HL-60/S4 treated with phorbol 12-myristate 13-acetate at 8.2 ng/mL for 4 days and 3 days (cell line): ENCODE results near the gene OR4F6.
"Not testable (repeated sequence)": the region's sequence is repeated elsewhere in the genome, so short reads cannot be mapped to it uniquely, and the experiment has no call there.

Source experiments
- in situ Hi-C: fragments of 300-500 bp; cut with MboI; formaldehyde crosslinking; loops from 2 replicates; pipeline ENCODE4 v1.15.0; 2022; ENCODE audit warnings: low sequenced_read_pairs

Gene OR4F6, protein sequence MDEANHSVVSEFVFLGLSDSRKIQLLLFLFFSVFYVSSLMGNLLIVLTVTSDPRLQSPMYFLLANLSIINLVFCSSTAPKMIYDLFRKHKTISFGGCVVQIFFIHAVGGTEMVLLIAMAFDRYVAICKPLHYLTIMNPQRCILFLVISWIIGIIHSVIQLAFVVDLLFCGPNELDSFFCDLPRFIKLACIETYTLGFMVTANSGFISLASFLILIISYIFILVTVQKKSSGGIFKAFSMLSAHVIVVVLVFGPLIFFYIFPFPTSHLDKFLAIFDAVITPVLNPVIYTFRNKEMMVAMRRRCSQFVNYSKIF

DNA sequence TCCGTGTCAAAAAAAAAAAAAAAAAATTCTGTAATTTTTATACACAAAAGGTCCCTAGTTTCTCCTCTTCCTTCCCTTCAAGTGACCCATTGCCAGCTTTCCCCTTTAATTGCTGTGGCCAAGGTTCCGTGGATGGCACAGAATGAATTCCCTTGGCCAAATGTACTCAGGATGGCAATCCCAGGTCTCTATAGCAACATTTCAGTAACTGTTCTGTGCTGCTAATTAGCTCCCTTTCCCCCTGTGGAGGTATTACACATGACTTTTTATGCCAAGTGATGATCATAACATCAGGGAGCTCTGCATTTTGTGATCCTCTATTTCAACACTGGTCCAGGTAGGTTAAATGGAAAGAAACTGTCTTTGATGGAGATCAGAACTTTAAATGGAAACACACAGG, at the start of gene OR4F6:
TSS of gene OR4F6 (plus strand) at position 301 of the 400 bp plus-strand sequence. CDS start 2,211 bp downstream, outside the sequence.
- in situ Hi-C loops, result no loop called here

DNA sequence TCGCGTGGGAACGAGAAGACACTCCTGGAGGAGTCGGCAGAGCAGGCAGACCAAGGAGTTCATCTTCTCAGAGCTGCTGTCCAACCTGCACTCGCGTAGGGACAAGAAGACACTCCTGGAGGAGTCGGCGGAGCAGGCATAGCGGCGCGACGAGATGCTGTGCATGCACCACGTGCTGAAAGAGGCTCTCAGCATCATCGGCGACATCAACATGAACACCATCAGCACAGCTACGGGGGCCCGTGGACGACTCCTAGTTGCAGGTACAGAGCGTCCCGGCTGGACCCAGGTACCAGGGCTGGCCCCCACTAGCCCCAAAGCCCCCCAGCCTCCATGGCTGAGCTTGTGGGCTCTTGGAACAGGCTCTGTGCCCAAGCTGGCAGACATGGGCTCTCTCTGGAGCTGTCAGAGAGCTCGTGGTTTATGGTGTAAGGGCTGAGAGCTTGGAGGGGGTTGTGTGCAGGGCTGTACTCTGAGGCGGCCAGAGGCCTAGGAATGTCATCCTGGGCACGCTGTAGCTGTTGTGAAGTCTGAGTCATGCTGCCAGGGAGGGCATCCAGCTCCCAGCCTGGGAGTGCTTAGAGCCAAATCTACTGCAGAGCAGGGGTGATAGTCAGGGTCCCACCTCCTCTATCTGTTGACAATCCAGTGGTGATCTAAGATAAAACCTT, 38.5 kb upstream of the OR4F6 start:
- in situ Hi-C loops, result not testable (repeated sequence)

DNA sequence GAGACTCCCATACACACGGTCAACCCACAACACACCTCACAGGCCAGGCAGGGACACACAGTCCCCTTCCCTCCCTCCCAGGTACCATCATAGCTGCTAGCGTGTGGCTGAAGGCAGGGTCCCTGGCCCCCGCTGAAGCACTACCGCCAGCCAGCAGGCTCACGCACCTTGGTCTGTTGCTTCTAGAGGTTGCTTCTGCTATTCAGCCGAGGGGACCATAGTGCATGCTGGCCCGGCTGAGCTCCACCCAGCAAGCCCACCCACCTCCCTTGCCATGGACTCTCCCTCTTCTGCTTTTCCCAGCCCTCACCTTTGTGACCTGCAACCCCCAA, 38.0 kb upstream of the OR4F6 start:
- in situ Hi-C loops, result not testable (repeated sequence)

GRCh38 chr15:101765772-101766456, 37.4 kb upstream of the OR4F6 start:
- in situ Hi-C loops, result no loop called here

DNA sequence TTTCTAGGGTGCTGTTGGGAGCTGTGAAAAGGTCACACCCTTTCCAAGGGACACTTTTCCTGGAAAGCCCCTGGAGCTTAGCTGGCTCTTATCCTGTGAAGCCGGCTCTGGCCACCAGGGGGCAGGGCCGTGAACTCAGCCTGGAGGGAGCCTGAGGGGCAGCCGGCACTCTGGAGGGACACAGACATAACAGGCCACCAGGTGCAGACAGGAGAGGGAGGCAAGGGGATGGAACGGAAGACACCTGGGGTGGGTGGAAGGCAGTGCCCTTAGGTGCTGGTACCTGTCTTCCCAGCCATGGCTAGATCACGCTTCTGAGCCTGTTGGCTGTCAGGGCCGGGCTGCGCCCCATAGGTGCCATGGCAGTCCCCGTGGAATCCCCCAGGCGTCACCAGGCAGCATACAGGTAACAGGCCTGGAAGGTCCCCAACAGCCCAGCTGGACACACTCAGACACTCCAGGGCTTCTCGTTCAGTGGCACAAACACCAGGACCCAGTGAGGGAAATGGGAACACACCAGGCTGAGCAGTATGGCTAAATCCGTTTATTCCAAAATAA, 36.1 kb upstream of the OR4F6 start:
- in situ Hi-C loops, result not testable (repeated sequence)

DNA sequence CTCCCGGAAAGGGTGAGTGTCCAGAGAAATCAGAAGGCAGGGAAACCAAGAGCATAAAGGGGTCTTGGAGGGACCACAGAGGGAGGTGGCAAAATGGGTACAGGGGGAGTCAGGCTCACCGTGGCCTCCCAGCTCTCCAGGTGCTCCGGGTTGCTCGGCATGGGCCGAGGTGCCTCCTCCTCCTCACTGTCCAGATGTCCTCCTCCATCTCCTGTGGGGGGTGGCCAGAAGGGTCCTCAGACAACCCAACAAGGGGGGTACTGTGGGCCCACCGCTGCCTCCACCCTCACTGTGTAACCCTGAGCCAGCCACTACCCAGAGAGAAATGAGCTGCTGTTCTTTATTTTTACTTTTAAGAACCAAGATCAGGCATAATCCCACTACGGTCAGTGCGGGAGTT, 30.4 kb upstream of the OR4F6 start:
- in situ Hi-C loops, result no loop called here

GRCh38 chr15:101773496-101774100, 29.7 kb upstream of the OR4F6 start:
- in situ Hi-C loops, result no loop called here

- in situ Hi-C loops, result no loop called here
Measured at GRCh38 chr15:101775136-101775535, 28.2 kb upstream of the OR4F6 start.

- in situ Hi-C loops, result not testable (repeated sequence)
Measured at GRCh38 chr15:101778576-101778975, 24.7 kb upstream of the OR4F6 start.

GRCh38 chr15:101780225-101780624, 23.1 kb upstream of the OR4F6 start:
- in situ Hi-C loops, result not testable (repeated sequence)

GRCh38 chr15:101781928-101782327, 21.4 kb upstream of the OR4F6 start:
- in situ Hi-C loops, result no loop called here

GRCh38 chr15:101784644-101785043, 18.7 kb upstream of the OR4F6 start:
- in situ Hi-C loops, result no loop called here

DNA sequence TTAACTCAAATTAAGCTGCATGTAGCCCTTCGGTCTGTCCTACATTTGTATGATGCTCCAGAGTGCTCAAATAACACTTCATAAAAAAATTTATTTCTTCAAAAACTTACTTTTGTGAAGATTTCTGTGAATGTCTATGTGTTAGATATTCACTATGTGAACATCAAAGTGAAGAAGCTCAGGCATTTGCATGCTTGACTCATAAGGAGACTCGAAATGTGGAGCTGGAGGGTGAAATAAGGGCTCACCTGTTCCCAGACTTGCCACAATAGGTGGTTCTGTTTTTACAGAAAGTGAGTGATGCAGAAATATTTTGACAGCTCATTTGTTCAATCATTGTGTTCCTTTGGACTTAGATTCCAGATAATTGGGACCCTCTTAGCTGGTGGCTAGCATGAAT, 16.9 kb upstream of the OR4F6 start:
- in situ Hi-C loops, result not testable (repeated sequence)

DNA sequence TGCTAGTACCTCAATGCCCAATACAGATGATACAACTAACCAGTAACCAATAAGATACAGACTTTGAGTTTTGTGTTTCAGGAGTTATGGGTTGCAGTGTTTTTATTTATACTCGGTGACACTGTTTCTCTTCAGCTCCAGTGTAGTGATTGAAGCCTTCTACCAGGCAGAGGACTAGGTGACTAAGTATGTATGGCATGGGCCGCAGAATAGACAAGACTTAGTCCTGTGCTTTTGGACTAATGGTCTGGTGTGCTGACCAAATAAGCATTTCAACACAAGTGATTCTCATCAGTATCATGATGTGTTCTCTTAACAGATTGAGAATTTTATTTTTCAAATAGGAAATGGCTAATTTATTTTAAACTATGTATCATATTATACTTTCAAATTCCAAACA, 15.3 kb upstream of the OR4F6 start:
- in situ Hi-C loops, result not testable (repeated sequence)

GRCh38 chr15:101788503-101789269, 14.6 kb upstream of the OR4F6 start:
- in situ Hi-C loops, result not testable (repeated sequence)

DNA sequence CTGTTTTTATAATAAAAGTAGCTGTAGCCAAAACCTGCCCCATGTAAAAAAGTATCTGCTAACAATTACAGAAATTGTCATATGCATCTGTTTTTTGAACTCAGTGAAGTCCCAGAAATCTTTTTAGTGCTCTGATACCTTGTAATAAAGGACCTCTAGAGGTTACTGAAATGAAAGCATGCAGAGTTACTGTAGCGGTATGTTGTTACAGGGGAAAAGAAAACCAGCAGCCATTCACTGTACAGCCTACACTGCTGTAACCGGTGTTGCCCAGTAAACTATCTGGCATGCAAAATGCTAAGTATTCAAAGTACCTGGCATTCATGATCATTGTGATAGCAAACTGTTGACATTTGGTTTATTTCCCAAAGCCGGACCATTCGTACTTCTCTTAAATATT, 12.6 kb upstream of the OR4F6 start:
- in situ Hi-C loops, result not testable (repeated sequence)

DNA sequence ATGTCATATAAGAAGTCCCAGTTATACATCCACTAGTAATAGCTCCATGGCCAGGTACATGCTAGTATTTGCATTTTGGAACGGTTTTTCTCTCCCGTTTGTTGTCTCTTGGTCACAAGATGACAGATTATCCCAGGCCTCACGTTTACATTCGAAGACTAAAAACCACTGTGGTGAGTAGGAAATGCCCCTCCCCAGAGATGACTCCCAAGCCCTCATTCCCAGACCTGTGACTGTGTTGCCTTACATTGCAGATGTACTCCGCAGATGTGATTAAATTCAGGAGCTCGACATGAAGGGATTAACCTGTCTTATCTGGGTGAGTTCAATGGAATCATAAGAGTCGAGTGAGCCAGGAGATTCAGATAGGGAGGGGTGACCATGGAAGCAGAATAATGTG, 9.3 kb upstream of the OR4F6 start:
- in situ Hi-C loops, result not testable (repeated sequence)

- in situ Hi-C loops, result no loop called here
Measured at GRCh38 chr15:101795455-101795854, 7.9 kb upstream of the OR4F6 start.

DNA sequence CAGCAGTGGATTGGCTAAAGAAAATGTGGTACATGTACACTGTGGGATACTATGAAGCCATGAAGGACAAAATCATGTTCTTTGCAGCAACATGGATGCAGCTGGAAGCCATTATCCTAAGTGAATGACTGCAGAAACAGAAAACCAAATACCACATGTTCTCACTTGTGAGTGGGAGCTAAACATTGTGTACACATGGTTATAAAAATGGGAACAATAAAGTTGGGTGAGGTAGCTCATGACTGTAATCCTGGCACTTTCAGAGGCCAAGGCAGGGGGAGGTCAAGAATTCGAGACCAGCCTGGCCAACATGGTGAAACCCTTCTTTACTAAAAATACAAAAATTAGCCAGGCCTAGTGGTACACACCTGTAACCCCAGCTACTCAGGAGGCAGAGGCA, 3.6 kb upstream of the OR4F6 start:
- in situ Hi-C loops, result no loop called here

DNA sequence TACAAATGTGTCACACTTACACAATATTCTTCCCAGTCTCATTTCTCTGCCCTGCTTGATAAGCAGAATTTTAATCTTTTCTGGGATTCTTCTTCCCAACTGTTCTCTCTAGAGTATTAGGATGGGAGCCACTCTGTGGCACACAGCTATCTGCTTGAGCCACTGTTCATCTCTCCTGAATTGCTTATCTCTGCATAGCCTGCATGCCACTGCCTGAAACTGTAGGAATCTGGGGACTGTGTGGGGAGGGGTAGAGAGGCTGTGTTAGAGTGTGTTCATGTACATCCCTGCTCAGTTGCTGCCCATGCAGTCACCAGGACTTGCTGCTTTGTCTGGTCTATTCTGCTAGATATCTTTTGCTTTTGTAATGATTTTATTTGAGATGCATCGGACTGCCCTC, 2.3 kb upstream of the OR4F6 start:
- in situ Hi-C loops, result no loop called here

DNA sequence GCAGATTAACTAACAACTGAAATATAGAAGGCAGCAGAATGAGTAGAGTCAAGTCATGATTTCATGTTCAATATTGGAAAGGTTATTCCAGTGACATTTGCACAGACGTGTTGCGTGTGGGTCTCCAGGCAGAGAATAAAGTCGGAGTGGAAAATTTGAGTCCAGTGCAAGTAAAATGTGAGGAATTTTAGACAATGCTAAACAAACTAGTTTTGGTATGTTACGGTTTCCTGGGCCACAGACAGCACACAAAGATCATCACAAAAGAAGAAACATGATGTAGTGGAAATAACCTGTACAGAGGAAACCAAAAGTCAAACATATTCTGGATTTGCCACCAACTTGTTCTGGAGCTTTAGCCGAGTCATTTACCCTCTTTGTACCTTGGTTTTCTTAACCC, 367 bp downstream of the OR4F6 start:
- in situ Hi-C loops, result no loop called here
